PC-3 (cell line): ENCODE measurements around the gene ATP8A2.

Experiments
- EZH2 ChIP-seq: fragments of 300-600 bp; sonication (generic); IDR thresholded peaks from one replicate; pipeline ENCODE4 v1.6.1; 2017; ENCODE audit warnings: antibody characterized with exemption, mild to moderate bottlenecking, low read length; ENCODE audit not compliant: unreplicated experiment
- TF ChIP-seq, protein P1 (sequence below): fragments of 300-600 bp; sonication (generic); conservative IDR thresholded peaks from 2 replicates; pipeline ENCODE4 v1.5.1; 2017; ENCODE audit warnings: antibody characterized with exemption, low read depth, mild to moderate bottlenecking, low read length

DNA sequence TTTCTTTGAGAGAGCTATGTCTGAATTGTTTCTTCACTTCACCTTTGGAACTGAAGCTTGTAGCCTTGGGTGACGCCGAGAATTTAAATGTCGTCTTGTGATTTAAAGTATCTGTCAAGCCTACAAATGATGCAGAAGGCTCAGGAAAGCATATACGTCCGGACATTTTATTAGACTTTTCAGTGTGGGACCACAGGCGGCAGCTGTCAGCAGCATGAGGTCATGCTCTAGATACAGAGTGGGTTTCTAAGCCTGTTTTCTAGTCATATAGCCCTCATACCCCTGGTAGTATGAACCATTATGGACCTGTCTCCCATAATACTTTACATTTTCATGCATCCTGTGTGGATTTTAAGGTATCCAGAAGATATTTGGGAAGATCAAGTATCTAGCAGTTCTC, 212.3 kb downstream of the ATP8A2 start:
- TF ChIP-seq, protein P1, sequence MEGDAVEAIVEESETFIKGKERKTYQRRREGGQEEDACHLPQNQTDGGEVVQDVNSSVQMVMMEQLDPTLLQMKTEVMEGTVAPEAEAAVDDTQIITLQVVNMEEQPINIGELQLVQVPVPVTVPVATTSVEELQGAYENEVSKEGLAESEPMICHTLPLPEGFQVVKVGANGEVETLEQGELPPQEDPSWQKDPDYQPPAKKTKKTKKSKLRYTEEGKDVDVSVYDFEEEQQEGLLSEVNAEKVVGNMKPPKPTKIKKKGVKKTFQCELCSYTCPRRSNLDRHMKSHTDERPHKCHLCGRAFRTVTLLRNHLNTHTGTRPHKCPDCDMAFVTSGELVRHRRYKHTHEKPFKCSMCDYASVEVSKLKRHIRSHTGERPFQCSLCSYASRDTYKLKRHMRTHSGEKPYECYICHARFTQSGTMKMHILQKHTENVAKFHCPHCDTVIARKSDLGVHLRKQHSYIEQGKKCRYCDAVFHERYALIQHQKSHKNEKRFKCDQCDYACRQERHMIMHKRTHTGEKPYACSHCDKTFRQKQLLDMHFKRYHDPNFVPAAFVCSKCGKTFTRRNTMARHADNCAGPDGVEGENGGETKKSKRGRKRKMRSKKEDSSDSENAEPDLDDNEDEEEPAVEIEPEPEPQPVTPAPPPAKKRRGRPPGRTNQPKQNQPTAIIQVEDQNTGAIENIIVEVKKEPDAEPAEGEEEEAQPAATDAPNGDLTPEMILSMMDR, result no peak
- no peak for TF ChIP-seq EZH2
